ENCODE measurements around the gene MIEF1. TPM values are rescaled to one million over a fixed set of nuclear protein-coding genes. Genes with fewer than 3 reads are reported as not detected.
A peak's percentile ranks its signal among the peaks of the same experiment; 100 is the strongest.
"Not testable (repeated sequence)": the region's sequence is repeated elsewhere in the genome, so short reads cannot be mapped to it uniquely, and the experiment has no call there.

The MIEF1 gene
- total RNA-seq, 4 donors from 2014 or later = 11.4 to 25.4 (median 12.9) TPM

- Histone ChIP-seq H3K4me1 (peaks cover 29 to 30% of the 10 kb centered on the region in 2 donors), H3K4me3 (peak overlapping the region; percentile 89 to 94 (median 90)), H3K27ac (peak overlapping the region in 3 of 4 donors; percentile 85 to 95 (median 92)), H3K36me3 (peaks cover 0 to 47% of the 10 kb centered on the region in 2 donors), H3K27me3 (no peaks in the 10 kb centered on the region), H3K9me3 (no peaks in the 10 kb centered on the region)
- ATAC-seq = no peak
- in situ Hi-C loops (cut with MboI; ENCODE audit: low sequenced_read_pairs in 4 of 4) = loop anchor here in 2 of 4 donors (10.0 to 25.0 kb wide), 3 partner anchors 99 to 341 kb away; partner anchors contain the start of genes CBX7 (in 2 of the 2) and RPL3 (in 1 of the 2)
- DNase-seq = no peak
- no peak for TF ChIP-seq POLR2A (IDR thresholded peaks at IDR 0.05)
- intact Hi-C loops (cut with DNase I; ENCODE audit: low total_unique reads) = loop anchor here (5.0 to 10.0 kb wide), 2 partner anchors 71 to 1351 kb away; partner anchors contain the start of genes ST13 and XPNPEP3
Observed at GRCh38 chr22:39503630-39504029, 1.5 kb downstream of the MIEF1 start.

GRCh38 chr22:39504071-39504470, 2.0 kb downstream of the MIEF1 start:
- no peak for DNase-seq
- Histone ChIP-seq H3K4me3 (peak overlapping the region in 1 of 4 donors; percentile 91), H3K36me3 (peaks cover 0 to 49% of the 10 kb centered on the region in 2 donors), H3K4me1 (peaks cover 27 to 29% of the 10 kb centered on the region in 2 donors), H3K27me3 (no peaks in the 10 kb centered on the region), H3K27ac (no peak overlapping the region), H3K9me3 (no peaks in the 10 kb centered on the region)
- TF ChIP-seq CTCF (IDR thresholded peaks at IDR 0.05 in 4 of 5, conservative IDR thresholded peaks at IDR 0.05 in 1 of 5) (no peak), POLR2A (IDR thresholded peaks at IDR 0.05) (no peak)
- no peak for ATAC-seq
- in situ Hi-C loops (cut with MboI; ENCODE audit: low sequenced_read_pairs in 4 of 4) (loop anchor here in 2 of 4 donors (10.0 to 25.0 kb wide), 3 partner anchors 99 to 342 kb away; partner anchors contain the start of genes CBX7 (in 2 of the 2) and RPL3 (in 1 of the 2)), intact Hi-C loops (cut with DNase I; ENCODE audit: low total_unique reads) (loop anchor here (5.0 to 10.0 kb wide), 2 partner anchors 72 to 1351 kb away; partner anchors contain the start of genes ST13 and XPNPEP3)

- not testable (repeated sequence) for H3K9me3 ChIP-seq, H3K27me3 ChIP-seq, H3K27ac ChIP-seq, DNase-seq, ATAC-seq, H3K4me3 ChIP-seq
- in situ Hi-C loops (cut with MboI; ENCODE audit: low sequenced_read_pairs in 4 of 4) (loop anchor here in 2 of 4 donors (10.0 to 25.0 kb wide), 3 partner anchors 102 to 345 kb away; partner anchors contain the start of genes CBX7 (in 2 of the 2) and RPL3 (in 1 of the 2)), intact Hi-C loops (cut with DNase I; ENCODE audit: low total_unique reads) (loop anchor here (10.0 kb wide), 1 partner anchor 1348 kb away; the partner anchor contains the start of genes ST13 and XPNPEP3)
- Histone ChIP-seq H3K36me3 (peaks cover 0 to 75% of the 10 kb centered on the region in 2 donors), H3K4me1 (peaks cover 15 to 20% of the 10 kb centered on the region in 2 donors)
Observed at GRCh38 chr22:39507021-39507420, 4.9 kb downstream of the MIEF1 start.

GRCh38 chr22:39508393-39508792, 6.3 kb downstream of the MIEF1 start:
- DNase-seq (no peak), ATAC-seq (no peak)
- no peak overlapping the region for H3K4me3 ChIP-seq
- intact Hi-C loops (cut with DNase I; ENCODE audit: low total_unique reads) (loop anchor here (10.0 kb wide), 1 partner anchor 1346 kb away; the partner anchor contains the start of genes ST13 and XPNPEP3), in situ Hi-C loops (cut with MboI; ENCODE audit: low sequenced_read_pairs in 4 of 4) (loop anchor here in 2 of 4 donors (10.0 to 25.0 kb wide), 3 partner anchors 104 to 346 kb away; partner anchors contain the start of genes CBX7 (in 2 of the 2) and RPL3 (in 1 of the 2))
- no peaks in the 10 kb centered on the region for H3K27me3 ChIP-seq
- no peaks in the 10 kb centered on the region for H3K9me3 ChIP-seq
- H3K36me3 ChIP-seq = peaks cover 0 to 89% of the 10 kb centered on the region in 2 donors
- H3K4me1 ChIP-seq = peaks cover 9 to 14% of the 10 kb centered on the region in 2 donors
- H3K27ac ChIP-seq = peak overlapping the region in 1 of 4 donors; percentile 48
- TF ChIP-seq CTCF (IDR thresholded peaks at IDR 0.05 in 4 of 5, conservative IDR thresholded peaks at IDR 0.05 in 1 of 5) (no peak), POLR2A (IDR thresholded peaks at IDR 0.05) (no peak)

- intact Hi-C loops (cut with DNase I; ENCODE audit: low total_unique reads) = no loop called here
- H3K4me3 ChIP-seq = no peak overlapping the region
- H3K27me3 ChIP-seq = no peaks in the 10 kb centered on the region
- H3K27ac ChIP-seq = no peak overlapping the region
- ATAC-seq (no peak), DNase-seq (no peak)
- TF ChIP-seq POLR2A (IDR thresholded peaks at IDR 0.05) (no peak), CTCF (IDR thresholded peaks at IDR 0.05 in 4 of 5, conservative IDR thresholded peaks at IDR 0.05 in 1 of 5) (no peak)
- in situ Hi-C loops (cut with MboI; ENCODE audit: low sequenced_read_pairs in 4 of 4) = loop anchor here in 2 of 4 donors (10.0 to 25.0 kb wide), 3 partner anchors 106 to 348 kb away; partner anchors contain the start of genes CBX7 (in 2 of the 2) and RPL3 (in 1 of the 2)
- peaks cover 0 to 93% of the 10 kb centered on the region in 2 donors for H3K36me3 ChIP-seq
- no peaks in the 10 kb centered on the region for H3K9me3 ChIP-seq
- no peaks in the 10 kb centered on the region for H3K4me1 ChIP-seq
Observed at GRCh38 chr22:39510529-39511149, 8.5 kb downstream of the MIEF1 start.

All from gastrocnemius medialis (tissue), 4 donors.